SK-N-SH (cell line): ENCODE results near the gene SLAIN2.

Source experiments
- CHD2 ChIP-seq: fragments of 150-350 bp; IDR thresholded peaks from 2 replicates; pipeline ENCODE4 v1.6.1; 2018; ENCODE audit warnings: low read length; ENCODE audit not compliant: partially characterized antibody
- EP300 ChIP-seq, 2 experiments: IDR thresholded peaks; 2 replicates each; pipeline versions ENCODE4 v1.4.0 to v1.6.1; 2012; ENCODE audit warnings: borderline replicate concordance in 1 of 2, low read depth in 1 of 2, low read length in 1 of 2
- GABPA ChIP-seq: IDR thresholded peaks from 2 replicates; pipeline ENCODE4 v1.4.0; 2012; ENCODE audit warnings: low read depth, mild to moderate bottlenecking
- JUND ChIP-seq: IDR thresholded peaks from 2 replicates; pipeline ENCODE4 v1.4.0; 2012
- NFIC ChIP-seq: IDR thresholded peaks from 2 replicates; pipeline ENCODE4 v1.4.0; 2012; ENCODE audit warnings: borderline replicate concordance
- POLR2AphosphoS5 ChIP-seq: IDR thresholded peaks from 2 replicates; pipeline ENCODE4 v1.6.1; 2012; ENCODE audit warnings: low read depth, low read length
- RAD21 ChIP-seq: IDR thresholded peaks from 2 replicates; pipeline ENCODE4 v1.6.1; 2012; ENCODE audit warnings: mild to moderate bottlenecking, low read length
- RXRA ChIP-seq: IDR thresholded peaks from 2 replicates; pipeline ENCODE4 v1.4.0; 2012; ENCODE audit warnings: low read depth, mild to moderate bottlenecking, borderline replicate concordance
- TAF1 ChIP-seq: IDR thresholded peaks from 2 replicates; pipeline ENCODE4 v1.6.1; 2012; ENCODE audit warnings: low read depth, mild to moderate bottlenecking, low read length, moderate library complexity, borderline replicate concordance
- TF ChIP-seq, protein P1 (sequence below): fragments of 150-350 bp; IDR thresholded peaks from 2 replicates; pipeline ENCODE4 v1.6.1; 2017; ENCODE audit warnings: antibody characterized with exemption, low read length, low read depth, borderline replicate concordance
- TF ChIP-seq, protein P2 (sequence below): IDR thresholded peaks from 2 replicates; pipeline ENCODE4; 2012
- TF ChIP-seq, protein P3 (sequence below): fragments of 200-600 bp; sonication (generic); IDR thresholded peaks from 2 replicates; pipeline ENCODE4 v1.6.1; 2017; ENCODE audit warnings: antibody characterized with exemption, mild to moderate bottlenecking, moderate library complexity

DNA sequence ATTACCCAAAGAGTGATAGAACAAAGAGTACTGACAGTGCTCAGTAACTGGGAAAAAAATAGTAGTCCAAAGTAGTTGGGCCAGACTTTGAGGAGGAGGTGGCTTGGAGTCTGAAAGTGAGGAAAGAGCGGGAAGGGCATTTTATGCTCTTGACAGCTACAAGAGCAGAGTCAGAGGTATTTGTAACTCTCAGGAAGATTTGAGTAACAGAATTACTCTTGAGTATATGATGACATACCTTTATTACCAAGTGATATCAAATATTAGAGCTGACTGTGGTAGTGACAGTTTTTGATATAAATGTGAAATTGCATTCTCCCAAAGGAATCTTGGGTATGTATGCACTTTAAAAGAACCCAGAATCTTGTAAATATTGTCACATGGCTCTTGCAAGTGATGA, 2.2 kb downstream of the SLAIN2 start:
- no peak for TF ChIP-seq RXRA
- TF ChIP-seq, protein P1, sequence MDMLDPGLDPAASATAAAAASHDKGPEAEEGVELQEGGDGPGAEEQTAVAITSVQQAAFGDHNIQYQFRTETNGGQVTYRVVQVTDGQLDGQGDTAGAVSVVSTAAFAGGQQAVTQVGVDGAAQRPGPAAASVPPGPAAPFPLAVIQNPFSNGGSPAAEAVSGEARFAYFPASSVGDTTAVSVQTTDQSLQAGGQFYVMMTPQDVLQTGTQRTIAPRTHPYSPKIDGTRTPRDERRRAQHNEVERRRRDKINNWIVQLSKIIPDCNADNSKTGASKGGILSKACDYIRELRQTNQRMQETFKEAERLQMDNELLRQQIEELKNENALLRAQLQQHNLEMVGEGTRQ: no peak
- TF ChIP-seq, protein P2, sequence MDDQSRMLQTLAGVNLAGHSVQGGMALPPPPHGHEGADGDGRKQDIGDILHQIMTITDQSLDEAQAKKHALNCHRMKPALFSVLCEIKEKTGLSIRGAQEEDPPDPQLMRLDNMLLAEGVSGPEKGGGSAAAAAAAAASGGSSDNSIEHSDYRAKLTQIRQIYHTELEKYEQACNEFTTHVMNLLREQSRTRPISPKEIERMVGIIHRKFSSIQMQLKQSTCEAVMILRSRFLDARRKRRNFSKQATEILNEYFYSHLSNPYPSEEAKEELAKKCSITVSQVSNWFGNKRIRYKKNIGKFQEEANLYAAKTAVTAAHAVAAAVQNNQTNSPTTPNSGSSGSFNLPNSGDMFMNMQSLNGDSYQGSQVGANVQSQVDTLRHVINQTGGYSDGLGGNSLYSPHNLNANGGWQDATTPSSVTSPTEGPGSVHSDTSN: no peak
- no peak for TF ChIP-seq JUND
- TF ChIP-seq, protein P3, sequence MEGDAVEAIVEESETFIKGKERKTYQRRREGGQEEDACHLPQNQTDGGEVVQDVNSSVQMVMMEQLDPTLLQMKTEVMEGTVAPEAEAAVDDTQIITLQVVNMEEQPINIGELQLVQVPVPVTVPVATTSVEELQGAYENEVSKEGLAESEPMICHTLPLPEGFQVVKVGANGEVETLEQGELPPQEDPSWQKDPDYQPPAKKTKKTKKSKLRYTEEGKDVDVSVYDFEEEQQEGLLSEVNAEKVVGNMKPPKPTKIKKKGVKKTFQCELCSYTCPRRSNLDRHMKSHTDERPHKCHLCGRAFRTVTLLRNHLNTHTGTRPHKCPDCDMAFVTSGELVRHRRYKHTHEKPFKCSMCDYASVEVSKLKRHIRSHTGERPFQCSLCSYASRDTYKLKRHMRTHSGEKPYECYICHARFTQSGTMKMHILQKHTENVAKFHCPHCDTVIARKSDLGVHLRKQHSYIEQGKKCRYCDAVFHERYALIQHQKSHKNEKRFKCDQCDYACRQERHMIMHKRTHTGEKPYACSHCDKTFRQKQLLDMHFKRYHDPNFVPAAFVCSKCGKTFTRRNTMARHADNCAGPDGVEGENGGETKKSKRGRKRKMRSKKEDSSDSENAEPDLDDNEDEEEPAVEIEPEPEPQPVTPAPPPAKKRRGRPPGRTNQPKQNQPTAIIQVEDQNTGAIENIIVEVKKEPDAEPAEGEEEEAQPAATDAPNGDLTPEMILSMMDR: no peak
- TF ChIP-seq RAD21: no peak
- TF ChIP-seq TAF1: no peak
- TF ChIP-seq POLR2AphosphoS5: no peak
- TF ChIP-seq NFIC: no peak
- TF ChIP-seq GABPA: no peak
- no peak for TF ChIP-seq EP300 (IDR thresholded peaks at IDR 0.05; ENCODE audit: borderline replicate concordance in 1 of 2, low read depth in 1 of 2, low read length in 1 of 2)
- TF ChIP-seq CHD2: no peak
